Ishikawa (cell line): Measurements from ENCODE around the gene KLHDC10.

ENCODE experiments used
- CEBPB ChIP-seq: IDR thresholded peaks from 2 replicates; pipeline ENCODE4 v1.6.1; 2012
- CREB1 ChIP-seq: IDR thresholded peaks from 2 replicates; pipeline ENCODE4 v1.6.1; 2012; ENCODE audit warnings: low read depth
- EGR1 ChIP-seq: IDR thresholded peaks from 2 replicates; pipeline ENCODE4 v1.6.1; 2012
- EP300 ChIP-seq: IDR thresholded peaks from 2 replicates; pipeline ENCODE4 v1.6.1; 2012; ENCODE audit warnings: borderline replicate concordance
- FOXM1 ChIP-seq: IDR thresholded peaks from 2 replicates; pipeline ENCODE4 v1.6.1; 2012; ENCODE audit warnings: low read depth, borderline replicate concordance
- NFIC ChIP-seq: IDR thresholded peaks from 2 replicates; pipeline ENCODE4 v1.6.1; 2012
- RAD21 ChIP-seq: IDR thresholded peaks from 2 replicates; pipeline ENCODE4 v1.6.1; 2012; ENCODE audit warnings: low read depth
- TAF1 ChIP-seq: IDR thresholded peaks from 2 replicates; pipeline ENCODE4 v1.6.1; 2012; ENCODE audit warnings: low read depth, mild to moderate bottlenecking
- TCF12 ChIP-seq: IDR thresholded peaks from 2 replicates; pipeline ENCODE4 v1.6.1; 2012; ENCODE audit warnings: low read depth
- TEAD4 ChIP-seq: IDR thresholded peaks from 2 replicates; pipeline ENCODE4 v1.6.1; 2012
- USF1 ChIP-seq: IDR thresholded peaks from 2 replicates; pipeline ENCODE4 v1.6.1; 2012
- YY1 ChIP-seq: IDR thresholded peaks from 2 replicates; pipeline ENCODE4 v1.6.1; 2012; ENCODE audit warnings: low read depth
- ZBTB7A ChIP-seq: IDR thresholded peaks from 2 replicates; pipeline ENCODE4 v1.6.1; 2012; ENCODE audit warnings: low read depth
- TF ChIP-seq, protein P1 (sequence below): IDR thresholded peaks from 2 replicates; pipeline ENCODE4 v1.6.1; 2012; ENCODE audit warnings: low read depth, mild to moderate bottlenecking
- TF ChIP-seq, protein P2 (sequence below): IDR thresholded peaks from 2 replicates; pipeline ENCODE4 v1.6.1; 2012

Gene KLHDC10

GRCh38 chr7:130148561-130148960 is 78.2 kb downstream of the KLHDC10 start:
- TF ChIP-seq RAD21: no peak
- TF ChIP-seq USF1: no peak
- TF ChIP-seq NFIC: no peak
- no peak for TF ChIP-seq YY1
- TF ChIP-seq TEAD4: no peak
- TF ChIP-seq FOXM1: no peak
- no peak for TF ChIP-seq CEBPB
- TF ChIP-seq TAF1: no peak
- TF ChIP-seq EGR1: no peak
- TF ChIP-seq TCF12: no peak
- no peak for TF ChIP-seq EP300
- TF ChIP-seq, protein P1, sequence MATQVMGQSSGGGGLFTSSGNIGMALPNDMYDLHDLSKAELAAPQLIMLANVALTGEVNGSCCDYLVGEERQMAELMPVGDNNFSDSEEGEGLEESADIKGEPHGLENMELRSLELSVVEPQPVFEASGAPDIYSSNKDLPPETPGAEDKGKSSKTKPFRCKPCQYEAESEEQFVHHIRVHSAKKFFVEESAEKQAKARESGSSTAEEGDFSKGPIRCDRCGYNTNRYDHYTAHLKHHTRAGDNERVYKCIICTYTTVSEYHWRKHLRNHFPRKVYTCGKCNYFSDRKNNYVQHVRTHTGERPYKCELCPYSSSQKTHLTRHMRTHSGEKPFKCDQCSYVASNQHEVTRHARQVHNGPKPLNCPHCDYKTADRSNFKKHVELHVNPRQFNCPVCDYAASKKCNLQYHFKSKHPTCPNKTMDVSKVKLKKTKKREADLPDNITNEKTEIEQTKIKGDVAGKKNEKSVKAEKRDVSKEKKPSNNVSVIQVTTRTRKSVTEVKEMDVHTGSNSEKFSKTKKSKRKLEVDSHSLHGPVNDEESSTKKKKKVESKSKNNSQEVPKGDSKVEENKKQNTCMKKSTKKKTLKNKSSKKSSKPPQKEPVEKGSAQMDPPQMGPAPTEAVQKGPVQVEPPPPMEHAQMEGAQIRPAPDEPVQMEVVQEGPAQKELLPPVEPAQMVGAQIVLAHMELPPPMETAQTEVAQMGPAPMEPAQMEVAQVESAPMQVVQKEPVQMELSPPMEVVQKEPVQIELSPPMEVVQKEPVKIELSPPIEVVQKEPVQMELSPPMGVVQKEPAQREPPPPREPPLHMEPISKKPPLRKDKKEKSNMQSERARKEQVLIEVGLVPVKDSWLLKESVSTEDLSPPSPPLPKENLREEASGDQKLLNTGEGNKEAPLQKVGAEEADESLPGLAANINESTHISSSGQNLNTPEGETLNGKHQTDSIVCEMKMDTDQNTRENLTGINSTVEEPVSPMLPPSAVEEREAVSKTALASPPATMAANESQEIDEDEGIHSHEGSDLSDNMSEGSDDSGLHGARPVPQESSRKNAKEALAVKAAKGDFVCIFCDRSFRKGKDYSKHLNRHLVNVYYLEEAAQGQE: no peak
- TF ChIP-seq CREB1: no peak
- TF ChIP-seq, protein P2, sequence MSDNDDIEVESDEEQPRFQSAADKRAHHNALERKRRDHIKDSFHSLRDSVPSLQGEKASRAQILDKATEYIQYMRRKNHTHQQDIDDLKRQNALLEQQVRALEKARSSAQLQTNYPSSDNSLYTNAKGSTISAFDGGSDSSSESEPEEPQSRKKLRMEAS: no peak
- no peak for TF ChIP-seq ZBTB7A

DNA sequence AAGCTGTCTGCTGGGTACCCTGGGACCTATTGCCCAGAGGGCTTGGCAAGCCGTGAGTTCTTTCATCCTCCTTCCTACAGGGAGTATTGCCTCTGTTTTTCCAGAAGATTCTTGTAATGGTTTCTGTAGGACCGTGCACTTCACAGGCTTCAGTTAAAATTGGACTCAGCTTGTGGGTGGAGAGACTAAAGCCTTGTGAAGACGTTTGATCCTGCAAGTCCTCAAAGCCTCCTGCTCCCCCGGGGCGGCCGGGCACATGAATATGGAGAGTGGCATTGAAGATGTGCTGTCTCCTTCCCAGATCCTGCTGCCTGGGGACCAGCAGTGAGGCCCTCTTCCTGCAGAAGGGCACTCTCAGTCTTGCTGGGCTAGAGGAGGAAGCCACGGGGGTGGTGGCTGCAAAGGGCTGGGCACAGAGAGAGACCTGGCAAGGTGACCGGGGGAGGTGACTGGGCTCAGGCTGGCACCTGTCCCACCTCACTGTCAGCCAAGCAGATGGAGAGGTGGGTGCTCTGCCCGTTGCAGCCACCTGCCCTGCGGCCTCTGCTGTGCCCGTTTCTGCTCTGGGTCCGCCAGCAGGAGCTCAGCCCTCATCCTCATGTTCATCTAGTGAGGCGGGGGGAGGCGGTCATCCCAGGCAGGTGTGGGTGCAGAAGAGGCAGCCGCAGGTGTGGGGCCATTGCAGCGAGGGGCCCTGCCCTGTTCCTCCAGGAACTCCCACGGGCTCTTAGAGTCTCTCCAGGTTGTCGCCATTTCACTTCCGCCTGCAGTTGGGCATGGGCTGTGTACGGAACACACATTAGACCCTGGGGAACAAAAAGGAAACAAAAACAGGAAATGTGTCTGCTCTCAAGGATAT is 79.2 kb downstream of the KLHDC10 start:
- TF ChIP-seq TAF1: no peak
- no peak for TF ChIP-seq TCF12
- no peak for TF ChIP-seq CREB1
- no peak for TF ChIP-seq RAD21
- no peak for TF ChIP-seq EGR1
- TF ChIP-seq, protein P2: no peak
- TF ChIP-seq USF1: no peak

- TF ChIP-seq RAD21 (no peak), NFIC (no peak), EP300 (no peak), TEAD4 (no peak), TCF12 (no peak)
These were observed 80.3 kb downstream of the KLHDC10 start for GRCh38 chr7:130150587-130150986.

GRCh38 chr7:130151591-130152492 is 81.5 kb downstream of the KLHDC10 start:
- no peak for TF ChIP-seq FOXM1
- TF ChIP-seq USF1: no peak
- TF ChIP-seq EGR1: no peak
- TF ChIP-seq CEBPB: 0 out of 2 replicates have a peak, but pooled peaks have one; percentile 45

GRCh38 chr7:130152493-130153210 is 82.3 kb downstream of the KLHDC10 start:
- TF ChIP-seq TAF1 (no peak), TEAD4 (no peak), YY1 (no peak), TCF12 (no peak), EGR1 (no peak)
- TF ChIP-seq, protein P1: no peak
